ENCODE data around the gene GOLIM4. TPM values are rescaled to one million over a fixed set of nuclear protein-coding genes. Genes with fewer than 3 reads are reported as not detected.

GOLIM4 gene
- total RNA-seq, 4 donors from 2014 or later: 16.0 to 21.3 (median 20.2) TPM

DNA sequence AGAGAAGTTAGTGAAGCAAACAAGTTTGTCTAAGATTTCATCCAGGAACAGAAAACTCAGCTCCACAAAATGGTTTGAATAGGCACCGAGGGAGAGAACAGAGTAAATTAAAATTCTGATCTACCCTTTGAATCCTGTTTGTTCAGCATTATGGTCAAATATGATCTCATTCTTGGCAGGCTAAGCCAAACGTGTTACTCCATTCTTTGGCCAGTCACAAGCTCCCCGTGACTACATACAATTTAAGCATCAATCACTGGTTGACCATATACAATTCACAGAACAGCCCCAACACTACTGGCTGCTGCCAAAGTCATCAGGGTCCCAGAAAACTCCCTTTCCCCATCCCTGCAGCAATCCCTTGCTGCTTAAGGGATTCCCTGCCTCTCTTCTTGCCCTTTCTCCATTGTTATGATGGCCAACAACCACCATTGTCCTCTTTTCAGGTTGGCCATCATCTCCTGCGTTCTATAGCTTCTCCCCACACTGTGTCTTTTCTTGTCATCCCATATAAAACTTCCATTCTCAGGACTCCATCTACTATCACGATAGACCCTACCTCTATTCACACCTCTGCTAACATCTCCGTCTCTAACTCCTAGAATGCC, 46.3 kb downstream of the GOLIM4 start:
- 67% methylated on average over 6 of the region's 6 CpGs for WGBS
- no peak for DNase-seq (ENCODE audit: low spot score in 2 of 2)
- H3K4me1 ChIP-seq: peaks cover 20% of the 10 kb centered on the region

DNA sequence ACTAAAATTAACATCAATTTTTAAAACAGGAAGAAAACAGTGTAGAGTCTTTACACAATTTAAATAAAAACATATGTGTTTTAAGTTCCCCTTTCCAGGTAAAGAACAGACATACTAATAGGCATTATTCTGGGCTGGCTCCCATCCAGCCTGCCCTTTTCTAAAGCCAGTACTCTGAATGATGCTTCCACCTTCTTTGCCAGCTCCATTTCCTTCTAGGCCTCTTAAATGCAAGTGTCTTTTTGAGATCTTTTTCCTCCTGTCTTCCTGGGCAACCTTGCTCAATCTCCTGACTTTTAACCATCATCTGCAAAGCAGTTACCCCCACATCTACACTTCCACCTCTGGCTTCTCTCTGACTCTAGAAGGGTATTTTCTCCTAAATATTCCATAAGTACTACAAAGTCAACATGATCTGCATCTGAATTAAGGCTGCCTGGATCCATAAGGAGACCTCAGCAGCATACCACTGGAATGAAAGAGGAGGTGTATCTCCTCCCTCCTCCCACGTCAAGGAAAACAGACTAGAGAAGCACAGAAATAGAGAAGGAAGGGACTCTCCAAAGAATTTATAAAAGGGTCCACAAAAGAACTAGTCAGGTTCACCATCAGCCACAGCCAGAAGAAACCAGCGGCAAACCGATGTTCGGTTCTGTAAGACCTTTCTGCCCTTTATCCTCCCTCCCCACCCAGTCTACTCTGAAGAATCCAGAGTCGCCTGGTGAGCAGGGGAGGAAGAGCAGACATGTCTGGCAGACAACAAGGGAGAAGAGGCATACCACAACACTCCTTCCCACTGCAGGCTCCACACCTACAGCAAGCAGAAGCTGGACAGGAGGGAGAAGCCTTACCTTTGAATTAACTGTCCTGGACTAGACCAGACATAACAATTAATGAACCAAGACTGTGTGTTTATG, 47.1 kb downstream of the GOLIM4 start:
- TF ChIP-seq POLR2AphosphoS5 (IDR thresholded peaks at IDR 0.05) (no peak), POLR2A (IDR thresholded peaks at IDR 0.05) (no peak), EP300 (IDR thresholded peaks at IDR 0.05) (no peak)
- TF ChIP-seq, protein P1, sequence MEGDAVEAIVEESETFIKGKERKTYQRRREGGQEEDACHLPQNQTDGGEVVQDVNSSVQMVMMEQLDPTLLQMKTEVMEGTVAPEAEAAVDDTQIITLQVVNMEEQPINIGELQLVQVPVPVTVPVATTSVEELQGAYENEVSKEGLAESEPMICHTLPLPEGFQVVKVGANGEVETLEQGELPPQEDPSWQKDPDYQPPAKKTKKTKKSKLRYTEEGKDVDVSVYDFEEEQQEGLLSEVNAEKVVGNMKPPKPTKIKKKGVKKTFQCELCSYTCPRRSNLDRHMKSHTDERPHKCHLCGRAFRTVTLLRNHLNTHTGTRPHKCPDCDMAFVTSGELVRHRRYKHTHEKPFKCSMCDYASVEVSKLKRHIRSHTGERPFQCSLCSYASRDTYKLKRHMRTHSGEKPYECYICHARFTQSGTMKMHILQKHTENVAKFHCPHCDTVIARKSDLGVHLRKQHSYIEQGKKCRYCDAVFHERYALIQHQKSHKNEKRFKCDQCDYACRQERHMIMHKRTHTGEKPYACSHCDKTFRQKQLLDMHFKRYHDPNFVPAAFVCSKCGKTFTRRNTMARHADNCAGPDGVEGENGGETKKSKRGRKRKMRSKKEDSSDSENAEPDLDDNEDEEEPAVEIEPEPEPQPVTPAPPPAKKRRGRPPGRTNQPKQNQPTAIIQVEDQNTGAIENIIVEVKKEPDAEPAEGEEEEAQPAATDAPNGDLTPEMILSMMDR (IDR thresholded peaks at IDR 0.05): no peak

More for the DNA sequence above, 46.3 kb downstream of the GOLIM4 start:
- H3K9me3 ChIP-seq: no peaks in the 10 kb centered on the region
- H3K27me3 ChIP-seq: no peaks in the 10 kb centered on the region
- TF ChIP-seq POLR2AphosphoS5 (IDR thresholded peaks at IDR 0.05): no peak
- TF ChIP-seq EP300 (IDR thresholded peaks at IDR 0.05): no peak
- TF ChIP-seq, protein P1 (IDR thresholded peaks at IDR 0.05): no peak
- TF ChIP-seq POLR2A (IDR thresholded peaks at IDR 0.05): no peak
- no peak overlapping the region for H3K4me3 ChIP-seq
- H3K27ac ChIP-seq: peak overlapping the region; percentile 11
- no peaks in the 10 kb centered on the region for H3K36me3 ChIP-seq

DNA sequence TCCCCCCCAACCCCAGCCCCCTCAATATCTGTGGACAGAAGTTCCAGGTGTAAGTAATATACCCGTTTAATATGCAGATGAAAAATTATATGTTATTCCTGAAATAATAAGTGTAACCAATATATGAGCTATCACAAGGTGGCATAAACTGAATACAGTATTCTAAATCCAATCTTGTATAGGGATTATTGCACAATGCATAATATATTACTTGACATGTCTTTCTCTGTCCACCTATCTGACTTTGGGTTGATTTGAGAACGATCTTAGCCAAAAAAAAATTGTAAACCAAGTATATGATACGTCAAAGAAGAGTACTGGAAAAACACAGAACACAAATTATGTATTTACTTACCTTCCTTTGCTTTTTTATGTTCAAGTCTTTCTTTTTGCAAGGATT, 47.8 kb downstream of the GOLIM4 start:
- 89% methylated on average over 3 of the region's 3 CpGs for WGBS
- no peak overlapping the region for H3K27ac ChIP-seq

More for the DNA sequence above, 47.1 kb downstream of the GOLIM4 start:
- Histone ChIP-seq H3K27me3 (no peaks in the 10 kb centered on the region), H3K4me1 (peaks cover 20% of the 10 kb centered on the region), H3K9me3 (no peaks in the 10 kb centered on the region), H3K4me3 (no peak overlapping the region), H3K27ac (peak overlapping the region; percentile 11), H3K36me3 (no peaks in the 10 kb centered on the region)
- 79% methylated on average over 5 of the region's 5 CpGs for WGBS
- no peak for DNase-seq (ENCODE audit: low spot score in 2 of 2)

DNA sequence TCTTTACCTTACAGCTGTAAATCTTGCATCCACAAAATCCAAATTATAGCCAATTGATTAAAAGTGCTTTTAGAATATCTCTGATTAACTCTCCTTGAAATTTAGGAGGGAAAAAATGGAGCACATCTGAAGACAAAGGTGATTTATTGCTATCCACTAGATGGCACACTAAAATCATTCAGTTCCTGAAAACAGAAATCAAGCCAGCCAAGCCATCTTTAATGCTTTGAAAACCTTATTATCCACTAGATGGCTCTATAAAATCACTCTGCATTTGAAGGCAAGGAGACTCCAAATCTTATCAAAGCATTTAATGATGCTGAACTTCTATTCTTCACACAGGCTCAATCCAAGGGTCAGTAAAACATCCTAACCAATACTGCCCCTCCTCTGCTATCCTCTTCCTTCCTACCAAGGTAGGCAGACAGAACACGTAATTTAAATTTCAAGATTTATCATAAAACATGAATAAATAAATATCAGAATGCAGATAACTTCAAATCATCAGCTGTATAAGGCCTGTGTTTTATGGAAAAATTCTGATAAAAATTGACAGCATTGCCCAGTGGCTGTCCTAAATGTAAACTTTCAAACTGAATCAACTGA, 48.4 kb downstream of the GOLIM4 start:
- Histone ChIP-seq H3K27me3 (no peaks in the 10 kb centered on the region), H3K4me1 (peaks cover 20% of the 10 kb centered on the region), H3K4me3 (no peak overlapping the region), H3K36me3 (peaks cover 5% of the 10 kb centered on the region), H3K9me3 (no peaks in the 10 kb centered on the region), H3K27ac (no peak overlapping the region)
- TF ChIP-seq POLR2AphosphoS5 (IDR thresholded peaks at IDR 0.05): no peak
- TF ChIP-seq, protein P1 (IDR thresholded peaks at IDR 0.05): peak; percentile 65 to 79
- no peak for DNase-seq (ENCODE audit: low spot score in 2 of 2)
- WGBS: 85% methylated on average over 1 of the region's 1 CpG

More for the DNA sequence above, 47.8 kb downstream of the GOLIM4 start:
- TF ChIP-seq POLR2A (IDR thresholded peaks at IDR 0.05): no peak
- TF ChIP-seq POLR2AphosphoS5 (IDR thresholded peaks at IDR 0.05): no peak
- TF ChIP-seq, protein P1 (IDR thresholded peaks at IDR 0.05): no peak
- TF ChIP-seq EP300 (IDR thresholded peaks at IDR 0.05): no peak
- peaks cover 20% of the 10 kb centered on the region for H3K4me1 ChIP-seq
- no peaks in the 10 kb centered on the region for H3K27me3 ChIP-seq
- H3K36me3 ChIP-seq: peaks cover 3% of the 10 kb centered on the region
- no peak overlapping the region for H3K4me3 ChIP-seq
- H3K9me3 ChIP-seq: no peaks in the 10 kb centered on the region
- DNase-seq (ENCODE audit: low spot score in 2 of 2): no peak

DNA sequence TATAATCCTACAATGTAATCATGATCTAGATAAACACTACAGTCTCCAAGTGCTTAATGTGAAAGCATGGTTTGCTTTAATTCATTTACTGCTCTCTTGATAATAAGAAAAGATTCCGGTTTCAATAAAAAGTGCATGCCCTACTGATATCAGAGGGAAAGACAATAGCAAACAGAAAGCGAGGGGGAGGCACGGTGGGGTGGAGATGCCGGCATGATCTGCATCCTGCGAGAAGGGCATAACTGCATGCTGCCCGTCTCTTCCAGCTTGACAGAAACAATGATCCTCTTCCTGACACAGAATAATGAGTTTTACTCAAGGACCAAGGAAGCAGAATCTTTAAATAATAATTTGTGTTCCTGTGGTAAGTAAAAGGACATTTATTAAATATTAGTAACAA, 51.7 kb downstream of the GOLIM4 start:
- no peak for DNase-seq (ENCODE audit: low spot score in 2 of 2)

More for the DNA sequence above, 51.7 kb downstream of the GOLIM4 start:
- H3K36me3 ChIP-seq: peaks cover 5% of the 10 kb centered on the region
- TF ChIP-seq EP300 (IDR thresholded peaks at IDR 0.05): no peak
- TF ChIP-seq, protein P1 (IDR thresholded peaks at IDR 0.05): no peak
- no peak for TF ChIP-seq POLR2AphosphoS5 (IDR thresholded peaks at IDR 0.05)
- no peak for TF ChIP-seq POLR2A (IDR thresholded peaks at IDR 0.05)
- no peak overlapping the region for H3K27ac ChIP-seq
- H3K4me3 ChIP-seq: no peak overlapping the region
- no peaks in the 10 kb centered on the region for H3K9me3 ChIP-seq
- no peaks in the 10 kb centered on the region for H3K27me3 ChIP-seq
- peaks cover 5% of the 10 kb centered on the region for H3K4me1 ChIP-seq
- WGBS: 79% methylated on average over 6 of the region's 6 CpGs
